Measurements from ENCODE around the gene JMJD8. TPM values are rescaled to one million over a fixed set of nuclear protein-coding genes. Genes with fewer than 3 reads are reported as not detected.

The JMJD8 gene
- total RNA-seq, 4 donors from 2014 or later: 73.2 to 114 (median 88.1) TPM

- peaks cover 0 to 5% (median 0%) of the 10 kb centered on the region in 4 donors for H3K27me3 ChIP-seq
- peaks cover 18 to 36% (median 31%) of the 10 kb centered on the region in 4 donors for H3K4me1 ChIP-seq
- DNase-seq (ENCODE audit: extremely low spot score): no peak
- H3K36me3 ChIP-seq: peaks cover 35 to 40% (median 38%) of the 10 kb centered on the region in 4 donors
- TF ChIP-seq EP300 (IDR thresholded peaks at IDR 0.05) (no peak), CTCF (IDR thresholded peaks at IDR 0.05) (no peak), POLR2AphosphoS5 (IDR thresholded peaks at IDR 0.05) (no peak), POLR2A (IDR thresholded peaks at IDR 0.05; ENCODE audit: low read depth) (no peak)
- peak within 1 kb of the TSS; percentile 14 to 63 (median 40) for H3K27ac ChIP-seq (replicated peaks in 1 of 4)
- intact Hi-C loops (cut with DNase I): no loop called here
- no peaks in the 10 kb centered on the region for H3K9me3 ChIP-seq
- 23% methylated on average over 17 of the region's 73 CpGs for WGBS
- H3K4me3 ChIP-seq: peak within 1 kb of the TSS; percentile 47 to 60 (median 48)
These were observed 8.9 kb downstream of the JMJD8 start, which contains the start of gene RHBDL1 for GRCh38 chr16:674968-675883. Gene RHBDL1 (plus strand): TSS chr16:675671. CDS start chr16:675791, 120 bp downstream.

GRCh38 chr16:674214-674881, 9.8 kb downstream of the JMJD8 start:
- H3K9me3 ChIP-seq: no peaks in the 10 kb centered on the region
- peak overlapping the region in 2 of 4 donors; percentile 11 to 14 for H3K27ac ChIP-seq (replicated peaks in 1 of 4)
- WGBS: 86% methylated on average over 16 of the region's 22 CpGs
- H3K4me1 ChIP-seq: peaks cover 16 to 39% (median 31%) of the 10 kb centered on the region in 4 donors
- no peak overlapping the region for H3K4me3 ChIP-seq
- TF ChIP-seq CTCF (IDR thresholded peaks at IDR 0.05) (no peak), POLR2AphosphoS5 (IDR thresholded peaks at IDR 0.05) (no peak), POLR2A (IDR thresholded peaks at IDR 0.05; ENCODE audit: low read depth) (no peak)
- H3K36me3 ChIP-seq: peaks cover 42 to 49% (median 46%) of the 10 kb centered on the region in 4 donors
- intact Hi-C loops (cut with DNase I): no loop called here
- peaks cover 0 to 5% (median 0%) of the 10 kb centered on the region in 4 donors for H3K27me3 ChIP-seq
- no peak for DNase-seq (ENCODE audit: extremely low spot score)

DNA sequence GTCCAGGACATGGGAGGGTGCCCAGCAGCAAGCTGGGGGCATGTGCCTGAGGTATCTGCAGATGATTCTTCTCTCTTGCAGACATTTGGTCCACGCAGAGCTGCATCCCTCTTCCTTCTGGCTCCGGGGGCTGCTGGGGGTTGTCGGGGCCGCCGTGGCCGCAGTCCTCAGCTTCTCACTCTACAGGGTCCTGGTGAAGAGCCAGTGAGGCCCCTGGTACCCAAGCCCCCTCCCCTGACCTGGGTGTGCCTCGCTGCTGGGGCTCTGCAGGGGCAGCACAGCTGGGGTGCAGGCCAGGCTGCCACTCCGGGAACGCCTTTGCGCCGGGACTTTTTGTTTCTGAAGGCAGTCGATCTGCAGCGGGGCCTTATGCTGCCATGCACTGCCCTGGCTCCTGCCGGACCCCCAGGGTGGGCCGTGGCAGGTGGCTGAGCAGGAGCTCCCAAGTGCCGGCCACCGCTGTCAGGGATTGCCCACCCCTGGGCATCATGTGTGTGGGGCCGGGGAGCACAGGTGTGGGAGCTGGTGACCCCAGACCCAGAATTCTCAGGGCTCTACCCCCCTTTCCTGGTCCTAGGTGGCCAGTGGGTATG, 10.6 kb downstream of the JMJD8 start:
- no peaks in the 10 kb centered on the region for H3K9me3 ChIP-seq

More for the DNA sequence above, 10.6 kb downstream of the JMJD8 start:
- intact Hi-C loops (cut with DNase I): no loop called here
- Histone ChIP-seq H3K27ac (replicated peaks in 1 of 4) (no peak overlapping the region), H3K4me1 (peaks cover 19 to 42% (median 34%) of the 10 kb centered on the region in 4 donors), H3K4me3 (no peak overlapping the region), H3K27me3 (peaks cover 0 to 5% (median 0%) of the 10 kb centered on the region in 4 donors), H3K36me3 (peaks cover 42 to 56% (median 50%) of the 10 kb centered on the region in 4 donors)
- no peak for DNase-seq (ENCODE audit: extremely low spot score)
- WGBS: 90% methylated on average over 7 of the region's 18 CpGs
- TF ChIP-seq POLR2A (IDR thresholded peaks at IDR 0.05; ENCODE audit: low read depth): no peak
- no peak for TF ChIP-seq POLR2AphosphoS5 (IDR thresholded peaks at IDR 0.05)
- no peak for TF ChIP-seq CTCF (IDR thresholded peaks at IDR 0.05)
- no peak for TF ChIP-seq EP300 (IDR thresholded peaks at IDR 0.05)

Measured in esophagus muscularis mucosa (tissue), 4 donors.